HG02571 (cell line): ENCODE results near the gene CACUL1.
"Not testable (repeated sequence)": the region's sequence is repeated elsewhere in the genome, so short reads cannot be mapped to it uniquely, and the experiment has no call there.

Experiments
- ATAC-seq: cut with Tn5 transposase; IDR thresholded peaks from one replicate; pipeline ENCODE4 v1.9.1; 2021; ENCODE audit warnings: mild to moderate bottlenecking, moderate library complexity; ENCODE audit not compliant: unreplicated experiment

CACUL1 gene

DNA sequence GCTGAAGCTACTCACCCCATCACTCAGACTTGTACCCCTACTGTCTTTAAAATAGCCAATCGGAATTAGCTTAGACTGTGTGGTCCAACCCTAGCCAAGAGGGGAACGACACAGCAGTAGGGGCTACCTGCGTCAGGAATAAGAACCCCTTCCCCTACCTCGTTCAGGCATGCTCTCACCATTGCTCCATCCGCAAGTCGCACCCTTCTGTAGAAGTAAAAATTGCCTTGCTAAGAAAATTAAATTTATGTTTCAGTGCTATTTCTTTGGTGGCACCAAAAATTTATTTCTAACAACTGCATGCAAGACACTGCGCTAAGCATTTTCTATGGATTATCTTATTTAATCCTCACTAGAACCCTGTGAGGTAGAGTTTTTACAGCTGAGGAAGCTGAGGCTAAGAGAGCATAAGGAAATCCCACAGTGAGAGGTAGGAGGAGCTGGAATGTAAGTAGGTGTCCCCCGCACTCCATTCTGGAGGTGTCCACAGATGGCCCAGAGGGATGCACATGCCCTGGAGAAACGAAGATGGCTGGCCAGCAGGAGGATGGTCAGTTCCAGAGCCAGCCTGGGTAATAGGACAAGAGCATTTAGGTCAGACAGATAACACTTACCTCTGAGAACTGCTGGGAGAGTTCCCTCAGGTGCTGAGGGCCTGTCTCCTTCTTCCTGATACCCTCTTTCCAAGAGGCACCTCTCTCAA is 15.3 kb upstream of the CACUL1 start:
- no peak for ATAC-seq

DNA sequence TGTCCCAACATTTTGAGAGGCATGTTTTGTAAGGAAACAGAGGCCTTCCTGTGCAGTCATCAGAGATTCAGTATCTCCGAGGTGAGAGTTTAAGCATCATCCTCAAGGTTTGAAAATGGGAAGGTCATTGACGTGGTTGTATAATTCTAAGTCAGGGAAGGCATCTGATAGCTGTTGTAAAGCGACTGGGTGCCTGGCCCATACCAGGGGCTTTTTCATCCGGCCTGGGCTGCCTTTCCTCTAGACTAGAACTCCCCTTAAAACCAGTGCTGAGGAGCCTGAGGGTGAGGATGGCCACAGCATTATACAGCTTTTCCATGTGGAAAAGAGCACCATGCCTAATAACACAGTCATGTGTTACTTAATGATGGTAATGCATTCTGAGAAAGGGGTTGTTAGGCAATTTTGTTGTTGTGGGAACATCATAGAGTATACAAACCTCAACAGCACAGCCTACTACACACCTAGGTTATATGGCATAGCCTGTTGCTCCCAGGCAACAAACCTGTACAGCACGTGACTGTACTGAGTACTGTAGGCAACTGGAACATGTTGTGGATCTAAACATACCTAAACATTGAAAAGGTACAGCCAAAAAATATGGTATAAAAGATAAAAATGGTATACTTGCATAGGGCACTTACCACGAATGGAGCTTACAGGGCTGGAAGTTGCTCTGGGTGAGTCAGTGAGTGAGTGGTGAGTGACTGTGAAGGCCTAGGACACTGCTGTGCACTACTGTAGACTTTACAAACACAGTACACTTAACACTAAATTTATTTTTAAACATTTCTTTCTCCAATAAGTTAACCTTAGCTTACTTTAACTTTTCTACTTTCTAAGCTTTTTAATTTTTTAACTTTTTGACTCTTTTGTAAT is 13.5 kb upstream of the CACUL1 start:
- no peak for ATAC-seq

DNA sequence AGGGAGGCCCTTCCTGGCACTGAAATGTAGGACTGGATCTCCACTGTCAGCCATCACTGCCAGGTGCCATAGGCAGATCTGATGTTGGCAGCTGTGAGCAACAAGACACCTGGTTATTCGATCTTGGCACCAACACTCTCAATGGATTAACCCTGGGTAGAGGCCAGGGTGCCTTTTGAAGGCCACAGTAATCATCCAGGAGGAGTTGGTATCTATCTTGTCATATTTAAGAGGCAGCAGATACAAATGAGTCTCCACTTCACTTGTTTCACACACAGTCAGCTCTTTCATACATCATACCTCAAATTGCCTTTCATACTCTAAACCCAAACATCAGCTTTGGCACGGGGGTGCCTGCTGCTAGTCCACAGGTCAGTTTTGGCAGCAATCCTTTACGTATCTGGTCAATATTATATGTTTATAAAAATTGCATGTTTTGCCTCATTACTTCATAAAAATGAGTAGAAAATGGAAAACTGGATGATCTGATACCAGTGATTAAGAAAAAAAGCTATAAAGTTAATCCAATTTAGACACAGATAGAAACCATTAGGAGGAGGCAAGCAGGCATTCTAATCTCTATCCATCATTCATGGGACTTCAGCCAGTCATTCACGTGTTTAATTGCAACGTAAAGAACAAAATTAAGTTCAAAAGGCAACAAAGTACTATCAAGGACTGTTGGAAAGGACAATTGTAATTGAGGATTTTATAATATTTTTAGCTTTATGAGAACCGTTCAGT is 12.7 kb upstream of the CACUL1 start:
- no peak for ATAC-seq

DNA sequence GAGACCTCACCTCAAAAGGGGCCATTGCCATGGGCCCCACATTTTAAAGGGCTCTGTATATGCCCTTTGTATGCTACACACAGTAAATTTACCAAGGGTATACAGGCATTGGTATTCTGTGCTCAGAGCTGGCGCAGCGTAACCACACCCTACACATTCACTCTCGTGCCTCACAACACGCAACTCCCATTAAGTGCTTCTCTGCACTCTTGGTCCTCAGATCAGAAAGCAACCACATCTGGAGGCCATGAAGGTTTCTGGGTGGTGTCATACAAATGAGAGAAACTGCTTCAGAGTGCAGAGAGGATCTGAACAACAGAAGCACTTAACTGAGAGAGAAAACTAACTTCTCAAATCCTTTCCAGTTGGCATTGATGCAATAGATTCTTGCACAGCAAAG is 9.4 kb upstream of the CACUL1 start:
- no peak for ATAC-seq

DNA sequence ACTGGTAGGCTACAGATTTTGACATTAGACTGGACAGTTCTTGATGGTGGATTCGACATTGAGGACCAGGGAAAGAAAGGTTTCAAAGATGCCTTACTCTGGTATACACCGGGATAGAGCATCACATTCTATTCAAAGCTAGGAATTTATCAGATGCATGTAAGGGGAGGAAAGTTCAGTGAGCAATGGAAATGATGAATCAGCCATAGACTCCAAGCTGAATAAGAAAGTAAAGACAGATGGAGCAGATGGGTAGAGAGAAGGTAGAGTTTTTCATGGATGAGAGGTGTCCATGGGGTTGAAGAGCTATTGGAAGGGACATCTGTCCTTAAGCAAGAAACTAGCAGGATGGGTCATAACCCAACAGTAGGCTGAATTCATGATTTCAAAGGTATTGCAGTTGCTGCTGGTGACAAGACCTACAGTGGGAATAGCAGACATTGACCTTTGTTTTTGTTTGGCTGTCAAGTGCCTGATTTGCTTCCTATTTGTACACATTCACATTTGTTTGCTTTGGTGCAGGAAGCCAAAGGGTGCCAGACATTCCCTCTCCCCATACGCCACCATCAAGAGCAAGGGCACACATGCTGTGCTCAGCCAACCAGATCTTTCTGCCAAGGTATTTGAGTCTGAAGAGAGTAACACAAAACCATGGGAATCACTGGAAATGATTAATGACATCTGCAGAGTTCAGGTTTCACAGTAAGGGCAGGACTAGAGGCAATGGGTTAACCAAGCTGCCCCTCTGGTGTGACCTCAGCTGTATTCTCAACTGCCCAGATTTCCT is 8.6 kb upstream of the CACUL1 start:
- no peak for ATAC-seq

DNA sequence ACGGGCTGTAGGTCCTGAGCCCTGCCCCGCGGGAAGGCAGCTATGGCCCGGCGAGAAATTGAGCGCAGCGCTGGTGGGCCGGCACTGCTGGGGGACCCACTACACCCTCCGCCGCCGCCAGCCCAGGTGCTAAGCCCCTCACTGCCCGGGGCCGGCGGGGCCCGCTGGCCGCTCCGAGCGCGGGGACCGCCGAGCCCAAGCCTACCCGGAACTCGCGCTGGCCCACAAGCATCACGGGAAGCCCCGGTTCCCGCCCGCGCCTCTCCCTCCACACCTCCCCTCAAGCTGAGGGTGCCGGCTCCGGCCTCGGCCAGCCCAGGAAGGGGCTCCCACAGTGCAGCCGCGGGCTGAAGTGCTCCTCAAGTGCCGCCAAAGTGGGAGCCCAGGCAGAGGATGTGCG is 5.5 kb upstream of the CACUL1 start:
- no peak for ATAC-seq

DNA sequence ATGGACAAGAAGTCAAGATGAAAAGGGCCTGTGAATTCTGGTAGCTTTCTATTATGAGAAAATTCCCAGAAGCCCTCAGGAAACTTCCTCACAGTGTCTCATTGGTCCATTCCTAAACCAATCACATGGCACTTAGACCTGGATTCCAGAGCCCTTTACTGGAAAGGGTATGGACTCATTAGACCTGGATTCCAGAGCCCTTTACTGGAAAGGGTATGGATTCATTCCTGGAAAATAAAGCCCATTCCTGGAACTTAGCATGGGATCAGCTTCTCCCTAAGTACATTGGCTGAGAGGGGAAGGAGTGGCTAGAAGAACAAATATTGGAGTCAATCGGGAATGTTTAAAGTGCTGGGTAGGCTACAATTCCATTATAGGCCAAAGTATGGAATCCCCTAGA is 3.7 kb upstream of the CACUL1 start:
- no peak for ATAC-seq

DNA sequence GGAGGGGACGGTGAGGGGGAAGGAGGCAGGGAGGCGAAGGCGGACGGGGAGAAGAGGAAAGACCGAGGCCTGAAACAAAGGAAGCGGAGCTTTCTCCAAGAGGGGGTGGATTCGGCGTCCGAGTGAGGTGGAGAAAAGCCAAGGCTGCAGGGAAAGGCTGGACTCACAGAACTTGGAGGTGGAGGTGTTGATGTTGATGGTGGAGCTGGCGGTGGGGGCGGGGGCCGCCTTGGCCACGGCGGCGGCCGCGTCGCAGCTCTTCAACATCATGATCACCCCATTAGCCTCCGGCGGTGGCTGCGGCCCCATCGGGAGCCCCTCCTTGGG is 578 bp downstream of the CACUL1 start:
- ATAC-seq, result peak; percentile 13

DNA sequence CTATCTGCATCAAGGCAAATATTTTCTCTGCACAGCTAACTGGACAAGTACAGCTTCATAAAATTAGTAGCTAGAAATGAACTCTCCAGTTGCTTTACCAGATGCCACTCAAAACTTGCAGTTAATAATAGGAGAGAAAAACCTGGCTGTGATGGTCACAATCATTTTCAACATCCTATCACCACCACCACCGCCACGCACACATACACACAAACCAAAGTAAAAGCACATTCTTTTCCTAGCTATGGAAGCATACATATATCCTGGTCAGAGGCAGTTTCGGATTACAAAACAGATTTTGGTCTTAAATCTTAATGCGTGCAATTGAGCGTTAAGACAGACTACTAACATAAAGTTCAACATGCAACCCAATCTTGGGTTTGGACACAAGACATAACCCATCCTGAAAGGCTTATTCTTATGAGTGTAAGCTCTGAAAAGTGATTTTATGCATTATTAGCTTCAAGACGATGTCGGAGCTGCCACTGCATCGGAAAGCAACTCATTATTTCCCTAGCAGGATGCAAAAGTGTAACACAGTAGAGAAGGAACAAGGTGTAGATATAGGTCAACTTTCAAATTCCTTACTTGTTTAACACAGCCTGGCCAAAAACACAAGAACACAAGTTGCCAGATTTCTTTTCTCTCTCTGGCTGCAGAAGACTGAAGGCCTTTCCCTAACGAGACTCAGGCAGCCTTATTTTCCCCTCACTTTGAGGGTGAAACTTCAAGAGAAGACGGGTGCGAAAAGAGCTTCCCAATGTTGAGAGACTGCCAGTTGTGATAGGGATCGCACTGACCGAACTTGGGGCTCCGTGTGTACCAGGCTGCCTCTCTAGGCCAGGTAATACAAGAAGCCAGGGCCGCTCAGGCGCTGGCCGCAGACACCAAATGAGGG is 1.2 kb downstream of the CACUL1 start:
- peak; percentile 14 for ATAC-seq

DNA sequence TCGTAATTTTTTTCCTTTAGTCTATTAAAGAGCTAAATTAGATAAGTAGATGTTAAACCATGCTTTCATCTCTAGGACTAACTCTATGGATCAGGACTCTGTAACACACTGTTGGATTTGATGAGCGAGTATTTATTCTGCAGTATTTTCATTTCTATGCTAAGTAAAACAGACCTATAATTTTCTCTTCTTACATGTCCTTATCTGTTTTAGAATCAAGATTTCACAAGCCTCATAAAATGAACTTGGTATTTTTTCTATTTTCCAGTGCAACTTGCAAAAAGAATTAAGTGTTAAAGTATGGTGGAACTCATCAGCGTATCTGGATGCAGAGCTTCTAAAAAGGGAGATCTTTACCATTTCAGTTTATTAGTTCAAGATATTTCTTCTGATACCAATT is 2.4 kb downstream of the CACUL1 start:
- no peak for ATAC-seq

DNA sequence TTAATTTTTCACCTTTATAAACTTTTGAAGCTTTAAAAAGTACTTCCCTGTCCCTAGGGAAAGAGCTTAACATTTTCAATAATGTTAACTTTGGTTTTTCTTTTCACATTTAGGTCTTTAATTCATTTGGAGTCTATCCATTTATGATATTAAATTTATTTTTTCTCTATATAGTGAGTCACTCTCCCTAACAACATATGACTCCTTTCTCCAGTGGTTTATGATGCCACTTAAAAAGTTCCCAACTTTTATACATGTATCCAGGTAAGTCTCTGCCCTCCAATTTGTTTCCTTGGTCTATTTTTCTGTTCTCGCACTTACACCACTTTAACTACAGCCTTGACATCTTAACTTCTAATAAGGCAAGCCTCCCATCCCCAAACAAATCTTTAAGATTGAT is 3.5 kb downstream of the CACUL1 start:
- ATAC-seq, result no peak

DNA sequence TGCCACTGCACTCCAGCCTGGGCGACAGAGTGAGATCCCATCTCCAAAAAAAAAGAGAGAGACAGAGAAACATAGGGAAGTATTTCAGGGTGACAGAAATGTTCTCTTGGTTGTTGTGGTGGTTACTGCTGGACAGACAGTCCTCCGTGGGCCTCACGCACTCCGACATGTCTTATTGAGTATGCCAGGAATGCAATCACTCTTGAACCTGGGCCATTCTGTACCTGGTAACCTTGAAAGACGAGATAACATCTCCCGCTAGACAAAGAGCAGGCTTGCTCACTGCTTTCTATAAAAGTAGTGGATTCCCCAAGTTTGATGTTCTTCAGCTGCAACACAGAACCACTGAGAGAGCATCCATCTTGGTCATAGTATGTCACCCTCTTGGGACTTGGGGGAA is 6.7 kb downstream of the CACUL1 start:
- ATAC-seq, result no peak

DNA sequence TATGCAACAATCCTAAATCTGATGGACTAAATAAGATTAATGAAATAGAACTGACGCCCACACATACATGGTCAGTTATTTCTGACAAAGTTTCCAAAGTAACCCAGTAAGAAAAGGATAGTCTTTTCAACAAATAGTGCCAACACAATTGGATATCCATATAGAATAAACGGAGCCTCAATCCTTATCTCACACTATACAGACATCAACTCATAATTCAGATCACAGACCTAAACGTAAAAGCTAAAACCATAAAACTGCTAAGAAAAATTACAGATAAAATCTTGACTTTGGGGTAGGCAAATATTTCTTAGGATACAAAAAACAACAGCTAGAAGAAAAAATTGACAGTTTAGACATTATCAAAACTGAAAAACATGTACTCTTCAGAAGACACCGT is 8.5 kb downstream of the CACUL1 start:
- no peak for ATAC-seq

DNA sequence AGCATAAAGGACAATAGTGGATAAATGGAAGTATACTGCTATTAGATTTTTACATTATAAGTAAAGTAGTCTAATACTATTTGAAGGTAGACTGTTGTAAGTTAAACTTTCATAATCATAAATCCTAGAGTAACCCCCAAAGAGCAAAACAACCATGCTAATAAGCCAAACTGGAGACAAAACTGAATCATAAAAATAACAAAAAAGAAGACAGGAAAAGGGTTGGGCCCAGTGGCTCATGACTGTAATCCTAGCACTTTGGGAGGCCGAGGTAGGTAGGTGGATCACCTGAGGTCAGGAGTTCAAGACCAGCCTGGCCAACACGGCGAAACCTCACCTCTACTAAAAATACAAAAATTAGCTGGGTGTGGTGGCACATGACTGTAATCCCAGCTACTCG is 9.7 kb downstream of the CACUL1 start:
- ATAC-seq, result no peak

DNA sequence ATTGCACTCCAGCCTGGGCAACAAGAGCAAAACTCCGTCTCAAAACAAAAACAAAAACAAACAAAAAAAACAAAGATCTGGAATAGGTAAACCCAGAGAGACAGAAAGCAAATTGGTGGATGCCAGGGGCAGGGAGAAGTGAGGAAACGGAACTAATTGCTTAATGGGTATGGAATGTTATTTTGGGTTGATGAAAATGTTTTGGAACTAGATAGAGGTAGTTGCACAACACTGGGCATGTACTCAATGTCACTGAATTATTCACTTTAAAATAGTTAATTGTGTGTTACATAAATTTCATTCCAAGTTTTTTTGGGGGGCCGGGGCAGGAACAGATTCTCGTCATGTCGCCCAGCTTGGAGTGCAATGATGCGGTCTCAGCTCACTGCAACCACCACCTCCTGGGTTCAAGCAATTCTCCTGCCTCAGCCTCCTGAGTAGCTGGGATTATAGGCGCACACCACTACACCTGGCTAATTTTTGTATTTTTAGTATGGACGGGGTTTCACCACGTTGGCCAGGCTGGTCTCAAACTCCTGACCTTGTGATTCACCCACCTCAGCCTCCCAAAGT is 10.3 kb downstream of the CACUL1 start:
- ATAC-seq, result not testable (repeated sequence)

DNA sequence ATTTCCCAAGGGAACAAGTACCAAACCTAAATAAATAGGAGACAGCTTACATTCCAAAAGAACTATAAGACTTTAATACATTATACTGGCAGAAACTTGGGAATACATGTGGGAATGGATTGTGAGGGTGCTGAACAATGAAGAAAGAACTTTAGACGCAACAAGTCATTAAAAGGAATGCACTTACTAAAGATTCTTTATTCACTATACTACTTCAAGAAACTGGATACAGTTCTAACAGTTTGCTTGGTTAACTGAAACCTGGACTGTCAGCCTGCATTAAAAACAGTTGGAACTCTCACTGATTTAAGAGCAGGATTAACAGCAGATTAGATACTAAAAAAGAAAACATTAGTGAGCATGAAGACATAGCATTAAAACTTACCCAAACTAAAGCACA is 12.0 kb downstream of the CACUL1 start:
- ATAC-seq, result no peak

DNA sequence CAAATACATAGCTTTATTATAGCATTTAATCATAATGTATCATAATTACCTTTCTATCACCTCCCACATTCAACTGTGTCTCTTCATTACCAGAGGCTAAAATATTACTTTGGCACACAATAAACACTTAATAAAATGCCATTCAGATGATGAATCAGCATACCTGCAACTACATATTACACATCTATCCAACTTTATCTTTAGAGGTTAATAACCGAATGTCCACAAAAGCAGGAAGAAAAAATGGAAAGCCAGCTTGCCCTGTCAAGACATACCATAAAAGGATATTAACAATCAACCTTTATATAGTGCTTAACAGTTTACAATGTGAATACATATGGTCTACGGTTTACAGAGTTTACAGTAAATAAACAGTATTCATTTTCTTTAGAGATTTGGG is 12.7 kb downstream of the CACUL1 start:
- no peak for ATAC-seq

DNA sequence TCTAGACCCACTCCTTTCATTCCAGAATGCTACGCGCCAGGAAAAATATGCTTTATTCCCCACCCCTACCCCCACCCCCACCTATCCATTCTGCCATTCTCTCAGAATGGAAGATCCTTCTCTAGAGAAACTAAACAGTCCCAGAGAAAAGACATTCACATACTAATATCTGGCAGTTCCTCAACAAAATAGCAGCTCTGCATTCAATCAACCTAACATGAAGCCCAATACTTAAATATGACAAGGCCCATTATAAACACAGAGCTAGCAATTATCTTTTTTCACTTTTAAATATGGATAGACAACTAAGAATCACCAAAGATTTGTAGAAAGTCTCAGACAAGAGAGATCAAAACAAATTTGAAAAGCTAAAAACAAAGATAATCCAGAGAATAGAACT is 16.4 kb downstream of the CACUL1 start:
- ATAC-seq, result no peak

DNA sequence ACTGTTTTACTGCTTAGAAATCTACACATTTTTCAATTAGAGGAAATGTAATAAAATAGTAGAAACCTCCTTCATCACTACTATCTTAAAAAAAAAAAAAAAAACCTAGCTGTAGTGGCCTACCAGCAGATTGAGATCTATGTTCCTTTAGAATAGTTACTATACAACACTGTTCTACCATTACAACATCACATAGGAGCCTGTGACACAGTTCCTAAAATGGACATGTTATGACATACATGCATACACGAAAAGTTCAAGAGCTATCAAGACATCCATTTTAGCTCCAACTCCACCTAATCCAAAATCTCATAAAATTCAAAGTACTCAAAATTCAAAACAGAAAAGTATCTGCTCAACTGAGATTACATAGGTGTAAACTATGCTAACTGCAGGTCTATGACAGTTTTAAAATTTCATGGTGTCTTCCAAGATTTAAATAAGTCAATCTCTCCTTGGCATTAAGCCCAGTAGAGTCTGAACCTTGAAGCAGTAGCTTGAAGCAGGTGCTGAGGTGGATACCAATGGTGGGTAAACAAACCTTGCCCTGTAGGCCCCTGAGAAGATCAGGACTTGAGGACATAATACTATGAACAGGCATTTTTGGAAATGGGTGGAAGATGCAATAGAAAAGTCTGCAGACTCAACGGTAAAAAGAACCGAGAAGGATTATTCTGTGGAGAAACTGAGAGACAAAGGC is 17.0 kb downstream of the CACUL1 start:
- no peak for ATAC-seq
